ENCODE measurements around the gene SAFB. TPM values are rescaled to one million over a fixed set of nuclear protein-coding genes. Genes with fewer than 3 reads are reported as not detected.

Gene SAFB
- 48.8 to 67.2 TPM (median 62.4 TPM) in 5 replicates for total RNA-seq (2022; extraction: Qiagen RNA extraction)

DNA sequence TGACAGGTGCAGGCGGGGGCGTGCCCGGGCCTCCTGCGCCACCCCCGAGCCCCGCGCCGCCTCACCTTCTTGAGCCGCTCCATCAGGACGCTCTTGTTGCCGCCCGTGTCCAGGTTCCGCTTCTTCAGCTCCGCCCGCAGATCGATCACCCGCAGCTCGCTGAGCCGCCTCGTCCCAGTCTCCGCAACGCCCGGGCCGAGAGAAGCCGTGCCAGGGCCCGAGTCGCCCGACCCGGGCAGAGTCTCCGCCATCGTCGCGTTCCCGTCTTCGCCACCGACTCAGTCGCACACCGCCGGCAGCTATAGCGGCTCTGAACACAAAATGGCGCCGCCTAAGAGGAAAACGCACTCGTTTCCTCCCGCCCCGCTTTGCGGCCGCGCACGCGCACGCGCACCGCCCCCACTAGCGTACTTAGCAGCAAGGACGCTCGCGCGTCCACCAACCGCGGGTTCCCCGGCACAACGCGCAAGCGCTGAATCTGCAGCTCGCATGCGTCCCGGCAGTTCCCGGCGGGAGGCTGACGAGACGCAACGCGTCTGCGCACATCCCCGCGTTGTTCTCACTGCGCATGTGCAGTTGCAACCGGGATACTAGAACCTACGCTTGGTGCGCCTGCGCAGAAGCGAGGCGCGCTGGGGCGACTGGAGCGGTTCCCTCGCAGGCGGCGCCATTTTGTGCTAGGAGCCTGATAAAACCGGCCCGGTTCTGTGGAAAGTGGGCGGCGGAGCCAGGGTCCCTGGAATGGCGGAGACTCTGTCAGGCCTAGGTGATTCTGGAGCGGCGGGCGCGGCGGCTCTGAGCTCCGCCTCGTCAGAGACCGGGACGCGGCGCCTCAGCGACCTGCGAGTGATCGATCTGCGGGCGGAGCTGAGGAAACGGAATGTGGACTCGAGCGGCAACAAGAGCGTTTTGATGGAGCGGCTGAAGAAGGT, at the start of gene SAFB, which contains the start of gene SAFB2:
Gene SAFB (plus strand): TSS at position 619 of the 932 bp plus-strand sequence. CDS start 123 bp downstream, at position 742.
Gene SAFB2 (minus strand): TSS at position 312 of the 932 bp plus-strand sequence. CDS start 61 bp downstream, at position 251.

GRCh38 chr19:5680437-5681368, 57.8 kb downstream of the SAFB start, which contains the start of the genes HSD11B1L and MICOS13:
Gene HSD11B1L (plus strand): TSS chr19:5681027. CDS start chr19:5684833, 3,806 bp downstream.
Gene MICOS13 (minus strand): TSS chr19:5680516. CDS start chr19:5680486, 30 bp downstream.

GRCh38 chr19:5690125-5690954, 67.5 kb downstream of the SAFB start, which contains the start of gene RPL36:
Gene RPL36 (plus strand): TSS chr19:5690295. CDS start chr19:5690508, 213 bp downstream.

Other genes with a start within 250 kb of the SAFB start
- not detected in 5 replicates for gene ZNRF4, start 167.7 kb upstream of the SAFB start, total RNA-seq (2022; extraction: Qiagen RNA extraction)
- 1.9 to 3.2 TPM (median 2.2 TPM) in 5 replicates for gene TINCR, start 55.1 kb upstream of the SAFB start, total RNA-seq (2022; extraction: Qiagen RNA extraction)
- gene SAFB2, start 307 bp upstream of the SAFB start, total RNA-seq (2022; extraction: Qiagen RNA extraction) = 23.3 to 45.0 TPM (median 37.3 TPM) in 5 replicates
- 49.5 to 70.9 TPM (median 63.4 TPM) in 5 replicates for gene MICOS13, start 57.4 kb downstream of the SAFB start, total RNA-seq (2022; extraction: Qiagen RNA extraction)
- 2.8 to 4.4 TPM (median 3.4 TPM) in 5 replicates for gene HSD11B1L, start 57.9 kb downstream of the SAFB start, total RNA-seq (2022; extraction: Qiagen RNA extraction)
- gene RPL36, start 67.2 kb downstream of the SAFB start, total RNA-seq (2022; extraction: Qiagen RNA extraction) = 694 to 907 TPM (median 711 TPM) in 5 replicates
- gene LONP1, start 97.1 kb downstream of the SAFB start, total RNA-seq (2022; extraction: Qiagen RNA extraction) = 42.7 to 65.3 TPM (median 62.4 TPM) in 5 replicates
- not detected in 5 replicates for gene CATSPERD, start 97.6 kb downstream of the SAFB start, total RNA-seq (2022; extraction: Qiagen RNA extraction)
- gene PRR22, start 161.7 kb downstream of the SAFB start, total RNA-seq (2022; extraction: Qiagen RNA extraction) = 1.6 to 2.7 TPM (median 2.1 TPM) in 5 replicates
- 22.3 to 34.2 TPM (median 33.0 TPM) in 5 replicates for gene DUS3L, start 168.1 kb downstream of the SAFB start, total RNA-seq (2022; extraction: Qiagen RNA extraction)
- 0.46 to 1.8 TPM (median 1.3 TPM) in 5 replicates for gene NRTN, start 182.0 kb downstream of the SAFB start, total RNA-seq (2022; extraction: Qiagen RNA extraction)
- gene FUT6, start 216.6 kb downstream of the SAFB start, total RNA-seq (2022; extraction: Qiagen RNA extraction) = 0.11 TPM in 1 of 5 replicates, not detected in the others
- gene FUT3, start 228.4 kb downstream of the SAFB start, total RNA-seq (2022; extraction: Qiagen RNA extraction) = 0.07 to 0.11 TPM in 2 of 5 replicates, not detected in the others
- not detected in 5 replicates for gene FUT5, start 247.5 kb downstream of the SAFB start, total RNA-seq (2022; extraction: Qiagen RNA extraction)

All from A549 treated with dexamethasone at 1 μM for 4 hours (cell line).